ENCODE measurements around the gene HAPLN3. TPM values are rescaled to one million over a fixed set of nuclear protein-coding genes. Genes with fewer than 3 reads are reported as not detected.

HAPLN3 gene
- total RNA-seq, 6 donors from 2014 or later, result 1.7 to 23.0 (median 4.6) TPM

GRCh38 chr15:88888719-88889118 lies 6.6 kb downstream of the HAPLN3 start:
- WGBS, 2 donors, result 76 to 88% methylated on average over 5 of the region's 5 CpGs
- DNase-seq, result no peak
- ATAC-seq (ENCODE audit: low FRiP score in 2 of 2), result no peak
- peaks cover 0 to 6% (median 0%) of the 10 kb centered on the region in 4 donors for H3K36me3 ChIP-seq
- H3K27ac ChIP-seq, result no peak overlapping the region
- H3K4me3 ChIP-seq, result no peak overlapping the region
- no peaks in the 10 kb centered on the region for H3K27me3 ChIP-seq
- no peaks in the 10 kb centered on the region for H3K9me3 ChIP-seq
- no peaks in the 10 kb centered on the region for H3K4me1 ChIP-seq
- TF ChIP-seq POLR2AphosphoS5 (IDR thresholded peaks at IDR 0.05), result no peak
- no peak for TF ChIP-seq CTCF (IDR thresholded peaks at IDR 0.05)
- no peak for TF ChIP-seq POLR2A (IDR thresholded peaks at IDR 0.05)
- no peak for TF ChIP-seq EP300 (IDR thresholded peaks at IDR 0.05)

GRCh38 chr15:88887068-88887580 lies 8.2 kb downstream of the HAPLN3 start:
- WGBS, 2 donors, result 89 to 92% methylated on average over 18 of the region's 18 CpGs
- no peaks in the 10 kb centered on the region for H3K27me3 ChIP-seq
- no peaks in the 10 kb centered on the region for H3K4me1 ChIP-seq
- H3K9me3 ChIP-seq, result no peaks in the 10 kb centered on the region
- peaks cover 0 to 6% (median 0%) of the 10 kb centered on the region in 4 donors for H3K36me3 ChIP-seq
- ATAC-seq (ENCODE audit: low FRiP score in 2 of 2) (no peak), DNase-seq (no peak)
- no peak overlapping the region for H3K4me3 ChIP-seq
- H3K27ac ChIP-seq, result no peak overlapping the region
- TF ChIP-seq CTCF (IDR thresholded peaks at IDR 0.05) (no peak), POLR2A (IDR thresholded peaks at IDR 0.05) (no peak), POLR2AphosphoS5 (IDR thresholded peaks at IDR 0.05) (no peak), EP300 (IDR thresholded peaks at IDR 0.05) (no peak)

GRCh38 chr15:88882785-88883184 lies 12.6 kb downstream of the HAPLN3 start:
- no peak for TF ChIP-seq POLR2AphosphoS5 (IDR thresholded peaks at IDR 0.05)
- TF ChIP-seq CTCF (IDR thresholded peaks at IDR 0.05), result no peak
- TF ChIP-seq POLR2A (IDR thresholded peaks at IDR 0.05), result no peak
- no peak for TF ChIP-seq EP300 (IDR thresholded peaks at IDR 0.05)
- WGBS, 2 donors, result 82 to 87% methylated on average over 4 of the region's 4 CpGs
- ATAC-seq (ENCODE audit: low FRiP score in 2 of 2) (no peak), DNase-seq (no peak)
- Histone ChIP-seq H3K27ac (no peak overlapping the region), H3K9me3 (no peaks in the 10 kb centered on the region), H3K4me3 (no peak overlapping the region), H3K27me3 (no peaks in the 10 kb centered on the region), H3K36me3 (peaks cover 0 to 8% (median 0%) of the 10 kb centered on the region in 4 donors), H3K4me1 (no peaks in the 10 kb centered on the region)

- DNase-seq (no peak), ATAC-seq (ENCODE audit: low FRiP score in 2 of 2) (no peak)
- peaks cover 0 to 9% (median 0%) of the 10 kb centered on the region in 4 donors for H3K36me3 ChIP-seq
- H3K9me3 ChIP-seq, result no peaks in the 10 kb centered on the region
- no peak overlapping the region for H3K4me3 ChIP-seq
- 87 to 95% methylated on average over 3 of the region's 3 CpGs for WGBS, 2 donors
- H3K27ac ChIP-seq, result no peak overlapping the region
- no peaks in the 10 kb centered on the region for H3K4me1 ChIP-seq
- TF ChIP-seq POLR2A (IDR thresholded peaks at IDR 0.05), result no peak
- TF ChIP-seq CTCF (IDR thresholded peaks at IDR 0.05), result no peak
- no peak for TF ChIP-seq EP300 (IDR thresholded peaks at IDR 0.05)
- TF ChIP-seq POLR2AphosphoS5 (IDR thresholded peaks at IDR 0.05), result no peak
- H3K27me3 ChIP-seq, result no peaks in the 10 kb centered on the region
Measured at GRCh38 chr15:88881775-88882174, 13.6 kb downstream of the HAPLN3 start.

Data from upper lobe of left lung (tissue), 6 donors.